GM19043 (cell line): ENCODE results near the gene REEP6.

ENCODE experiments used
- ATAC-seq: cut with Tn5 transposase; IDR thresholded peaks from one replicate; pipeline ENCODE4 v1.9.1; 2021; ENCODE audit warnings: low read depth; ENCODE audit not compliant: unreplicated experiment

The REEP6 gene

DNA sequence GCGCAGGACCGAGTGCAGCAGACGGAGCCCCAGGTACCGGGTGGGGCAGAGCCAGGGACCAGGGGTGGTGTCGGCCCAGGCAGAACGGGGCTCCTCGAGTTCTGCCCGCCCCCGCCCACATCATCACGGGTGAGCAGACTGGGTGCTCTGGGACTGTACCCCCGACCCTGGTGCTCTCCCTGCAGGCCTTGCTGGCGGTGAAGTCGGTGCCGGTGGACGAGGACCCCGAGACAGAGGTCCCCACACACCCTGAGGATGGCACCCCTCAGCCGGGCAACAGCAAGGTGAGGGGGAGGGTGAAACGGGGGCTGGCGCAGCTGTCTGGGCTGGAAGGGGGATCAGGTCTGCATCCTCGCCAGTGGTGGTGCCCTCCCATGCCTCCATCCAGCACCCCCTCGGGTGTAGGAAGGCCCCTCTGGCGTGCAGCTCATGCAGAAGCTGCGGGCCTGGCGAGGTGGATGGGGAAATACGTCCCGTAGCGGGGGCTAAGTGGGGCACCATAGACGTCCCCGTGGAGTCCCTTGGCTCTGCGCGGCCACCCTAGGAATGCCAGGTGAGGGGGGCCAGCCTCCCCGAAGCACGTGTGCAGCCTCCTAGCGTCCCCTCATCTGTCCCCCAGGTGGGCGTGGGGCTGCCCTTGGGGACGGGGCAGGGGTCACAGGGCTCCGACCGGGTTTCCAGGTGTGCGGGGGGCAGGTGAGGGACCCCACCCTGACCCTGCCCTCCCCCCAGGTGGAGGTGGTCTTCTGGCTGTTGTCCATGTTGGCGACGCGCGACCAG, 34.7 kb upstream of the REEP6 start:
- ATAC-seq = no peak

DNA sequence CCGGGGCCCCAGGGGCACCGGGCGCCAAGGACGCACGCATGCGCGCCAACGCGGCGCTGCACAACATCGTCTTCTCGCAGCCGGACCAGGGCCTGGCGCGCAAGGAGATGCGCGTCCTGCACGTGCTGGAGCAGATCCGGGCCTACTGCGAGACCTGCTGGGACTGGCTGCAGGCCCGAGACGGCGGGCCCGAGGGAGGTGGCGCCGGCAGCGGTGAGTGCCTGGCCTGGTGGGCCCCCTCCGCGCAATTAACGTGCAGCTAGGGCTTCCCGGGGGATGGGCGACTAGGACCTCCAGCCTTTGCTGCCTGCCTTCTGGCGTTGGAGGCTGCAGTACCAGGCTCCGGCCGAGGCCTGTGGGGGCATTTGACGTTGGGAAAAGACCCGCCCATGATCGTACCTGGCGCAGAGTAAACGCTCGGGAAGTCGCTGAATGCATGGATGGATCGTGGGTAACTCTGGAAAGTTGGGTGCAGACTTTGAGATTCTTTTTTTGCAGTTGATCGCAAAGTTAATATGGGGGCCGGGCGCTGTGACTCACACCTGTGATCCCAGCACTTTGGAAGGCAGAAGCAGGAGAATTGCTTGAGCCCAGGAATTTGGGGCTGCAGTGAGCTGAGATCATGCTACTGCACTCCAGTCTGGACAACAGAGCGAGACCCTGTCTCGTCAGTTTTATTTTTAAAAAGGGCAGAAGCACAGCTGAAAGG, 33.8 kb upstream of the REEP6 start:
- ATAC-seq = no peak

DNA sequence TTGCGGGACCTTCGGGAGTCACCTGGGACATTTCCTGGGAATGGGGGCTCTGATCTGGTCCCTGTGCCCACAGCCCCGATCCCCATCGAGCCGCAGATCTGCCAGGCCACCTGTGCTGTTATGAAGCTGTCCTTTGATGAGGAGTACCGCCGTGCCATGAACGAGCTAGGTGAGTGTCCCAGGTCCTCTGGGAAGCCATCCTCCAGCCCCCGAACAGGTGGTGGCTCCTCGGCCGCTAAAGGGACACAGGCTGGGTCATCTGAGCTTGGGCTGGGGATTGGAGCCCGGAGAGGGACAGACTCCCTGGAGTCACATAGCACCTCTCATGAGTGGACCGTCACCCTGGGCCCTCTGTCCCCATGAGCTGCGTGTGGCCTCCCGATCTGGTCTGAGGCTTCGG, 33.1 kb upstream of the REEP6 start:
- no peak for ATAC-seq

- ATAC-seq = no peak
Observed at GRCh38 chr19:1459479-1459878, 31.5 kb upstream of the REEP6 start.

DNA sequence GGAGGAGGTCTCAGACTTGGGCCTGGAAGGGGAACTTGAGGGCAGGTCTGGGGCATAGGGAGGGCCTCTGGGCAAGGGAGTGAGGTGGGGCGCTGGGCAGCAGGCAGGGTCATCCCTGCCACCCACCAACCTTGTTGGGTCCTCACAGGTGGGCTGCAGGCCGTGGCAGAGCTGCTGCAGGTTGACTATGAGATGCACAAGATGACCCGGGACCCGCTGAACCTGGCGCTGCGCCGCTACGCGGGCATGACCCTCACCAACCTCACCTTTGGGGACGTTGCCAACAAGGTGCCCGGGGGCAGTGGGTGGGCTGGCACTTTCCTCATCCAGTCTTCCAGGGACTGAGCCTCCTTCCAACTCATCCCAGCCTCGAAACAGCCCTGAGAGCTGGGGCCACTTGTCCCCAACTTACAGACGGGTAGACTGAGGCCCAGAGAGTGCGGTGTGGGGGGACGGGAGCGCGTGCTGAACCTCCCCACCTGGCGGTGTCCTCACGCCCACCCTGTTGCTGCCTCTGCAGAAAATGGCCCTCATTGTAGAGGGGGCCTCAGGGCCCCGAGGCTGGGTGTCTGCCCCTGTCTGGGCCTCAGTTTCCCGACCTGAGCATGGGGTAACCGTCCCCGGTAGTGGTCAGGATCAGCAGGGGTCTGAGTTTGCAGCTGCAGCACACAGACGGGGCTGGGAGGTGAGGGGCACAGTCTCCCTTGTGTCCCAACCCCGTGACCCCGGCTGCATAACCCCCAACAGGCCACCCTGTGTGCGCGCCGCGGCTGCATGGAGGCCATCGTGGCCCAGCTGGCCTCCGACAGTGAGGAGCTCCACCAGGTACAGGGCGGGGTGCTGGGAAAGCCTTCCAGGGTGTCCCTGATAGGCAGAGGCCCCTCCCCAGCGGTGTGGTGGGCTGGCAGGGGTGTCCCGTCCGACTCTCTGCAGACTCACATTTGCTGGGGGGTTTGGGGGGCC, 30.7 kb upstream of the REEP6 start:
- no peak for ATAC-seq

DNA sequence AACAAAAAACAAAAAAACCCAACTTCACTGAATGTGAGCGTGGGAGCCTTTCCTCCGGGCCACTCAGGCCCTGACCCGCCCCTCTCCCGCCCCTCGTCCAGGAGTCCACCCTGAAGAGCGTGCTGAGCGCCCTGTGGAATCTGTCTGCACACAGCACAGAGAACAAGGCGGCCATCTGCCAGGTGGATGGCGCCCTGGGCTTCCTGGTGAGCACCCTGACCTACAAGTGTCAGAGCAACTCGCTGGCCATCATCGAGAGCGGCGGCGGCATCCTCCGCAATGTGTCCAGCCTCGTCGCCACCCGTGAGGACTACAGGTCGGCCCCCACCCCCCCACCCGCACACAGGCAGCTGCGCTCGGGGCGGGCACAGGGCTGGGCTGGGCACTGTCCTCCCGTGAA, 29.1 kb upstream of the REEP6 start:
- ATAC-seq = no peak

DNA sequence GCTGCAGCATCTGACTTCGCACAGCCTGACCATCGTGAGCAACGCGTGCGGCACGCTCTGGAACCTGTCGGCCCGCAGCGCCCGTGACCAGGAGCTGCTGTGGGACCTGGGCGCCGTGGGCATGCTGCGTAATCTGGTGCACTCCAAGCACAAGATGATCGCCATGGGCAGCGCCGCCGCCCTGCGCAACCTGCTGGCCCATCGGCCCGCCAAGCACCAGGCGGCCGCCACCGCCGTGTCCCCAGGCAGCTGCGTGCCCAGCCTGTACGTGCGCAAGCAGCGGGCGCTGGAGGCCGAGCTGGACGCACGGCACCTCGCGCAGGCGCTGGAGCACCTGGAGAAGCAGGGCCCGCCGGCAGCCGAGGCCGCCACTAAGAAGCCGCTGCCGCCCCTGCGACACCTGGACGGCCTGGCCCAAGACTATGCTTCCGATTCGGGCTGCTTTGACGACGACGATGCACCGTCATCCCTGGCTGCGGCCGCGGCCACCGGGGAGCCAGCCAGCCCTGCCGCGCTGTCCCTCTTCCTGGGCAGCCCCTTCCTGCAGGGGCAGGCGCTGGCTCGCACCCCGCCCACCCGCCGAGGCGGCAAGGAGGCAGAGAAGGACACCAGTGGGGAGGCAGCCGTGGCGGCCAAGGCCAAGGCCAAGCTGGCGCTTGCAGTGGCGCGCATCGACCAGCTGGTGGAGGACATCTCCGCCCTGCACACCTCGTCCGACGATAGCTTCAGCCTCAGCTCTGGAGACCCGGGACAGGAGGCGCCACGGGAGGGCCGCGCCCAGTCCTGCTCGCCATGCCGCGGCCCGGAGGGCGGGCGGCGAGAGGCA, 25.6 kb upstream of the REEP6 start:
- no peak for ATAC-seq

GRCh38 chr19:1466018-1466460, 24.9 kb upstream of the REEP6 start:
- ATAC-seq = no peak

- ATAC-seq = no peak
Observed at GRCh38 chr19:1466461-1467214, 24.3 kb upstream of the REEP6 start.

DNA sequence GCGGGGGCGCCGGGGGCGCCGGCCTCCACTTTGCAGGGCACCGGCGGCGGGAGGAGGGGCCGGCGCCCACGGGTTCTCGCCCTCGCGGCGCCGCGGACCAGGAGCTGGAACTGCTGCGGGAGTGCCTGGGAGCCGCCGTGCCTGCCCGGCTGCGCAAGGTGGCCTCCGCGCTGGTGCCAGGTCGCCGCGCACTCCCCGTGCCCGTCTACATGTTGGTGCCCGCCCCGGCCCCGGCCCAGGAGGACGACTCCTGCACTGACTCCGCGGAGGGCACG, 23.8 kb upstream of the REEP6 start:
- no peak for ATAC-seq

DNA sequence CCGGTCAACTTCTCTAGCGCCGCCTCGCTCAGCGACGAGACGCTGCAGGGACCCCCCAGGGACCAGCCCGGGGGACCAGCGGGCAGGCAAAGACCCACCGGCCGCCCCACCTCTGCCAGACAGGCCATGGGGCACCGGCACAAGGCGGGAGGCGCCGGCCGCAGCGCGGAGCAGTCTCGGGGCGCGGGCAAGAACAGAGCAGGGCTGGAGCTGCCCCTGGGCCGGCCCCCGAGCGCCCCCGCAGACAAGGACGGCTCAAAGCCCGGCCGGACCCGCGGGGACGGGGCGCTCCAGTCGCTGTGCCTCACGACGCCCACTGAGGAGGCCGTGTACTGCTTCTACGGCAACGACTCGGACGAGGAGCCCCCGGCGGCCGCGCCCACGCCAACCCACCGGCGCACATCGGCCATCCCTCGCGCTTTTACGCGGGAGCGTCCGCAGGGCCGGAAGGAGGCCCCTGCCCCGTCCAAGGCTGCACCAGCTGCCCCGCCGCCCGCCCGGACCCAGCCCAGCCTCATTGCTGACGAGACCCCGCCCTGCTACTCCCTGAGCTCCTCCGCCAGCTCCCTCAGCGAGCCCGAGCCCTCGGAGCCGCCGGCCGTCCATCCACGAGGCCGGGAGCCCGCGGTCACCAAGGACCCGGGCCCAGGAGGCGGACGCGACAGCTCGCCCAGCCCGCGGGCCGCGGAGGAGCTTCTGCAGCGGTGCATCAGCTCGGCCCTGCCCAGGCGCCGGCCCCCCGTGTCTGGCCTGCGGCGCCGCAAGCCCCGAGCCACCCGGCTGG, 23.3 kb upstream of the REEP6 start:
- no peak for ATAC-seq

GRCh38 chr19:1468274-1468820, 22.6 kb upstream of the REEP6 start:
- no peak for ATAC-seq

GRCh38 chr19:1468821-1469254, 22.1 kb upstream of the REEP6 start:
- no peak for ATAC-seq

DNA sequence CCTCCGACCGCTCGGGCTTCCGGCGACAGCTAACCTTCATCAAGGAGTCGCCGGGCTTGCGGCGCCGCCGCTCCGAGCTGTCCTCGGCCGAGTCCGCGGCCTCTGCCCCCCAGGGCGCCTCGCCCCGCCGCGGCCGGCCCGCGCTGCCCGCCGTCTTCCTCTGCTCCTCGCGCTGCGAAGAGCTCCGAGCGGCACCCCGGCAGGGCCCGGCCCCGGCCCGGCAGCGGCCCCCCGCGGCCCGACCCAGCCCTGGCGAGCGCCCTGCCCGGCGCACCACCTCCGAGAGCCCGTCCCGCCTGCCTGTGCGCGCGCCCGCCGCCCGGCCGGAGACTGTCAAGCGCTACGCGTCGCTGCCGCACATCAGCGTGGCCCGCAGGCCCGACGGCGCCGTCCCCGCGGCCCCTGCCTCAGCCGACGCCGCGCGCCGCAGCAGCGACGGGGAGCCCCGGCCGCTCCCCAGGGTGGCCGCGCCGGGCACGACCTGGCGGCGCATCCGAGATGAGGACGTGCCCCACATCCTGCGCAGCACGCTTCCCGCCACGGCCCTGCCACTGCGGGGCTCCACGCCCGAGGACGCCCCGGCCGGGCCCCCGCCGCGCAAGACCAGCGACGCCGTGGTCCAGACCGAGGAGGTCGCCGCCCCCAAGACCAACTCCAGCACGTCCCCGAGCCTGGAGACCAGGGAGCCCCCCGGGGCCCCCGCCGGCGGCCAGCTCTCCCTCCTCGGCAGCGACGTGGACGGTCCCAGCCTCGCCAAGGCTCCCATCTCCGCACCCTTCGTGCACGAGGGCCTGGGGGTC, 21.5 kb upstream of the REEP6 start:
- no peak for ATAC-seq

- ATAC-seq = no peak
Observed at GRCh38 chr19:1470055-1470304, 21.0 kb upstream of the REEP6 start.

DNA sequence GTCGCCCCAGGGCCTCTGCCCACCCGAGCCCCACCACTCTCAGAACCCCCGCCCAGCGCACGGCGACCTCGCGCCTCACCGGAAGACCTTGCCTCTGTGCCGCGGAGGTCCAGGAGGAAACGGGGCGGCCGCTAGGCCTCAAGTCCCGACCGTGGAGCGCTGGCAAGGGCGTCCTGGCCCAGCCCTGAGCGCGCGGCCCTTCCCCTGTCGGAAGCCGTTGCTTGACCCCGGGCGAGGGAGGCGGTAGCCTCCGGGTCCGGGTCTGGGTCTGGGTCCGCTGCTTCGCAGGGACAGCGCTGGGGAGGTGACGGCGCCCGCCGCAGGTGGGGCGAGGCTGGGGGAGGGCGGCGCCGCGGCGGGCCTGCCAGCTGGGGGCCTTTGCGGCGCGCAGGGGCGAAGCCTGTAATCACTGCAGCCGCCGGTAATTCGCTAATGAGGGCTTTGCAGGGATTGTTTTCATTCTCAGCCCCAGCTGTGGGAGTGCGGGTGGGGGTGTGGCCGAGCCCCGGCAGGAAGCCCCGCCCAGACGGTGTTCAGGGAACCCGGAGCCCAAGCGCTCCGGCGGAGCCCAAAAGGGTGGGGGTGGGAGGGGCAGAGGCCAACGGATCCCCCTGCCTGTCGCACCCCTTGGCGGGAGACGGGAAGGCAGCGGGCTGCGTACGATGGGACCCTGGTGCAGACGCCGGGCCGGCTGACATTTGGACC, 20.5 kb upstream of the REEP6 start:
- no peak for ATAC-seq

DNA sequence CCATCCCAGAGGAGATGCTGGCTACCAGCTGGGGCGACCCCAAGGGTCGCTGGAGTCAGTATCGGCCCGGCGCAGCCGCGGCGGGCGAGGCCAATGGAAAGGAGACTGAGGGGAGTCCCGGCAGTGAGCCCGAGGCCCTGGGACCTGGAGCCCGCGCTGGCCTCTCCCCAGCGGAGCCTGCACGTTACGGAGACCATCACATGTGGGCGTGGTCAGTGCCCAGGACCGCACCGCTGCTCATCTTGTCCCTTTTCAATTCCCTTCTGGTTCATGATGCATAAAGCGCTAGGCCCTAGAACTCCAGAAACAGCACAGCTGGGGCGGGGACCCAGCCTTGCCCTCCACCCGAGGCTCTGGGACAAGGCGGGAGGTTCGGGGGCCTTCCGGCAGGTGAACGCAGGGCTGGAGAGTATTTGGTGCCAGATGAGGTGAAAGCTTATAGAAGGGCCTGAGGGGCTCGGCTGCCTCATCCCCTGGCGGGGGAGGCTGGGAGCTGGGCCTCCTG, 19.9 kb upstream of the REEP6 start:
- no peak for ATAC-seq
